ENCODE data around the gene ST13. TPM values are rescaled to one million over a fixed set of nuclear protein-coding genes. Genes with fewer than 3 reads are reported as not detected.

ST13 gene
- total and polyA plus RNA-seq, 4 donors = 82.3 to 112 (median 91.1) TPM

DNA sequence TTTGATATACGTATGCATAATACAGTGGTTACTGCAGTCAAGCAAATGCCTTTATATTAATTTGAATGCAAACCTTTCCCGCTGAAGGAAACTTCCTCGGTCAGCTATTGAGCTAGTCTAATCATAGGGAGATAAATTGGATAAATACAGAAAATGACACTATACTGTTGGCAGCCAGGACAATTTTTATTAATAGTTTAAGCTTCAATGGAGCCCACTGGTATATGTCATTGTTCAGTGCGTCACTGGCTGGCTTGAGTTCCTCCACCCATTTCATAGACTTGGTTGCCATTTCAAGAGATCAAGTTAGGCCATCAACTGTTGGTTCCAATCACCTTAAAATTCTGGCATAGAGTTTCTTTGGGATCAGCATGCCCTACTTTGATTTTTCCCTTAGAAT lies 38.0 kb upstream of the ST13 start (continued):
- no peak for TF ChIP-seq ZBTB33 (IDR thresholded peaks at IDR 0.05)
- TF ChIP-seq, protein P1, sequence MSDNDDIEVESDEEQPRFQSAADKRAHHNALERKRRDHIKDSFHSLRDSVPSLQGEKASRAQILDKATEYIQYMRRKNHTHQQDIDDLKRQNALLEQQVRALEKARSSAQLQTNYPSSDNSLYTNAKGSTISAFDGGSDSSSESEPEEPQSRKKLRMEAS (IDR thresholded peaks at IDR 0.05) = no peak
- TF ChIP-seq SP1 (IDR thresholded peaks at IDR 0.05) = no peak
- TF ChIP-seq YY1 (IDR thresholded peaks at IDR 0.05) = no peak
- TF ChIP-seq REST (IDR thresholded peaks at IDR 0.05) = no peak
- no peak for TF ChIP-seq GABPA (IDR thresholded peaks at IDR 0.05 in 1 of 2, conservative IDR thresholded peaks at IDR 0.05 in 1 of 2)

DNA sequence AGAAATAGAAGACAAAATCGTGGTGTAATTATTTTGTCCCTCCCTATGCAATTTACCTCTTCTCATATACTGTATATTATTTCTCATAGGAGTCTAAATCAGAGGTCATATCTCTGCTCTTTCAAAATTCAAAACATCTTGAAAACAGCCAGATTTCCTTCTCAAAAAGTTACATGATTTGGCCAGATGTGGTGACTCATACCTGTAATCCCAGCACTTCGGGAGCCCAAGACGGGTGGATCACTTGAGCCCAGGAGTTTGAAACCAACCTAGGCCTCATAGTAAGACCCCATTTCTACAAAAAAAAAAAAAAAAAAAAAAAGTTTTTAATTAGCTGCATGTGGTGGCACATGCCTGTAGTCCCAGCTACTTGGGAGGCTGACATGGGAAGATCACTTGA lies 34.4 kb upstream of the ST13 start:
- TF ChIP-seq TAF1 (conservative IDR thresholded peaks at IDR 0.05) = no peak
- TF ChIP-seq, protein P1 (IDR thresholded peaks at IDR 0.05) = no peak
- TF ChIP-seq SP1 (IDR thresholded peaks at IDR 0.05) = no peak
- no peak for TF ChIP-seq JUND (IDR thresholded peaks at IDR 0.05)
- no peak for TF ChIP-seq FOXA1 (IDR thresholded peaks at IDR 0.05)
- H3K27ac ChIP-seq (ENCODE audit: low read depth in 1 of 2, low read length in 2 of 2) = no peak overlapping the region
- no peaks in the 10 kb centered on the region for H3K27me3 ChIP-seq (ENCODE audit: control insufficient read depth in 4 of 4, insufficient read depth in 4 of 4, low read length in 3 of 4)
- H3K9me3 ChIP-seq (ENCODE audit: control insufficient read depth in 4 of 4, low read length in 3 of 4) = no peaks in the 10 kb centered on the region
- DNase-seq (ENCODE audit: low spot score) = no peak
- H3K36me3 ChIP-seq (ENCODE audit: control insufficient read depth in 4 of 4, insufficient read depth in 3 of 4, low read depth in 1 of 4, low read length in 3 of 4) = peaks cover 2 to 37% (median 23%) of the 10 kb centered on the region in 4 donors
- no peak overlapping the region for H3K9ac ChIP-seq (ENCODE audit: low read depth in 1 of 2, low read length in 2 of 2)
- no peaks in the 10 kb centered on the region for H3K4me1 ChIP-seq (ENCODE audit: control insufficient read depth in 4 of 4, insufficient read depth in 4 of 4, low read length in 3 of 4)
- WGBS = 92% methylated on average over 3 of the region's 3 CpGs
- no peak overlapping the region for H3K4me3 ChIP-seq (ENCODE audit: low read depth in 1 of 3, low read length in 3 of 3)

DNA sequence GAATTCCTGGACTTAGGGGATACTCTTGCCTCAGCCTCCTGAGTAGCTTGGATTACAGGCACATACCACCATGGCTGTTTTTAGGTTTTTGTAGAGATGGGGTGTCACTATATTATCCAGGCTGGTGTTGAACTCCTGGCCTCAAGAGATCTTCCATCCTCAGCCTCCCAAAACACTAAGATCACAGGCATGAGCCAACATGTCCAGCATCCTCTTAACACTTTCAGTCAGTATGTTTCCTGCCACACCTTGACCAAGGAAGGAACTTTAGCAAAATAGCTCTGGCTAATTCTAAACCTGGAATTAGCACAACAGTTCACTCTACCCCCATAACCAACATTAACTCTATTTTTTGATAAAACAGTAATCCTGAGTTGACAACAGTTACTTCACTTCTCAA lies 32.7 kb upstream of the ST13 start:
- peaks cover 2 to 39% (median 26%) of the 10 kb centered on the region in 4 donors for H3K36me3 ChIP-seq (ENCODE audit: control insufficient read depth in 4 of 4, insufficient read depth in 3 of 4, low read depth in 1 of 4, low read length in 3 of 4)
- H3K27ac ChIP-seq (ENCODE audit: low read depth in 1 of 2, low read length in 2 of 2) = no peak overlapping the region
- no peak for TF ChIP-seq SP1 (IDR thresholded peaks at IDR 0.05)
- TF ChIP-seq REST (IDR thresholded peaks at IDR 0.05) = no peak
- TF ChIP-seq ATF3 (IDR thresholded peaks at IDR 0.05) = no peak
- TF ChIP-seq GABPA (IDR thresholded peaks at IDR 0.05 in 1 of 2, conservative IDR thresholded peaks at IDR 0.05 in 1 of 2) = no peak
- TF ChIP-seq YY1 (IDR thresholded peaks at IDR 0.05) = no peak
- TF ChIP-seq EGR1 (IDR thresholded peaks at IDR 0.05; ENCODE audit: low read depth in 2 of 2) = no peak
- TF ChIP-seq HNF4G (IDR thresholded peaks at IDR 0.05) = no peak
- TF ChIP-seq CTCF (IDR thresholded peaks at IDR 0.05; ENCODE audit: low read depth, low read length, missing input control) = no peak
- no peak for TF ChIP-seq FOXA2 (IDR thresholded peaks at IDR 0.05)
- no peak for TF ChIP-seq RXRA (IDR thresholded peaks at IDR 0.05)
- no peak for TF ChIP-seq TAF1 (conservative IDR thresholded peaks at IDR 0.05)
- no peak for TF ChIP-seq HNF4A (conservative IDR thresholded peaks at IDR 0.05)
- no peak for TF ChIP-seq RAD21 (IDR thresholded peaks at IDR 0.05)
- H3K9ac ChIP-seq (ENCODE audit: low read depth in 1 of 2, low read length in 2 of 2) = no peak overlapping the region
- H3K4me1 ChIP-seq (ENCODE audit: control insufficient read depth in 4 of 4, insufficient read depth in 4 of 4, low read length in 3 of 4) = no peaks in the 10 kb centered on the region
- no peaks in the 10 kb centered on the region for H3K9me3 ChIP-seq (ENCODE audit: control insufficient read depth in 4 of 4, low read length in 3 of 4)
- DNase-seq (ENCODE audit: low spot score) = no peak
- no peak overlapping the region for H3K4me3 ChIP-seq (ENCODE audit: low read depth in 1 of 3, low read length in 3 of 3)
- H3K27me3 ChIP-seq (ENCODE audit: control insufficient read depth in 4 of 4, insufficient read depth in 4 of 4, low read length in 3 of 4) = no peaks in the 10 kb centered on the region
